Dendritic cell treated with granulocyte-macrophage colony-stimulating factor and Interleukin-4, amounts not matched to agents 40 ng/mL and 50 ng/mL, for 4 days (primary cell): Measurements from ENCODE around the gene MRTFA.
"Not testable (repeated sequence)": the region's sequence is repeated elsewhere in the genome, so short reads cannot be mapped to it uniquely, and the experiment has no call there.

Experiments used
- H3K27ac Mint-ChIP-seq: one replicate; pipeline ENCODE4 v1.8.0; 2022; ENCODE audit warnings: mild to moderate bottlenecking, mixed read lengths
- H3K27me3 Mint-ChIP-seq: one replicate; pipeline ENCODE4 v1.8.0; 2022; ENCODE audit warnings: mild to moderate bottlenecking, mixed read lengths
- H3K36me3 Mint-ChIP-seq: one replicate; pipeline ENCODE4 v1.8.0; 2022; ENCODE audit warnings: low read depth, mixed read lengths
- H3K4me1 Mint-ChIP-seq: one replicate; pipeline ENCODE4 v1.8.0; 2022; ENCODE audit warnings: low read depth, mixed read lengths
- H3K4me3 Mint-ChIP-seq: one replicate; pipeline ENCODE4 v1.8.0; 2022; ENCODE audit warnings: mild to moderate bottlenecking, moderate library complexity, mixed read lengths
- H3K9me3 Mint-ChIP-seq: one replicate; pipeline ENCODE4 v1.8.0; 2022; ENCODE audit warnings: mixed read lengths
- intact Hi-C: fragments of 100-400 bp; cut with micrococcal nuclease; formaldehyde crosslinking; loops from one replicate; pipeline ENCODE4 v1.15.0; 2022

MRTFA gene

DNA sequence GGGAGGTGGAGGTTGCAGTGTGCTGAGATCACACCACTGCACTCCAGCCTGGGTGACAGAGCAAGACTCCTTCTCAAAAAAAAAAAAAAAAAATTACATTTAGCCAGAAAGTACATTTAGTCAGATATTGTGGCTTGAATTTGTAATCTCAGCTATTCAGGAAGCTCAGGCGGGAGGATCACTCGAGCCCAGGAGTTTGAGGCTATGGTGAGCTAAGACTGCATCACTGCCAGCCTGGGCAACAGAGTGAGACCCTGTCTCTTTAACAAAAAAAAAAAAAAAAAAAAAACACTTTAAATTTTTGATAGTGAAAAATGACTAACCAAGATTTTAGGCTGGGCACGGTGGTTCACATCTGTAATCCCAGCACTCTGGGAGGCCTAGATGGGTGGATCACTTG, 27.3 kb downstream of the MRTFA start:
- intact Hi-C loops, result no loop called here
- Mint-ChIP-seq H3K4me1 (peaks cover 28% of the 10 kb centered on the region), H3K9me3 (no peaks in the 10 kb centered on the region), H3K27ac (no peak overlapping the region), H3K27me3 (no peaks in the 10 kb centered on the region), H3K36me3 (no peaks in the 10 kb centered on the region), H3K4me3 (no peak overlapping the region)

DNA sequence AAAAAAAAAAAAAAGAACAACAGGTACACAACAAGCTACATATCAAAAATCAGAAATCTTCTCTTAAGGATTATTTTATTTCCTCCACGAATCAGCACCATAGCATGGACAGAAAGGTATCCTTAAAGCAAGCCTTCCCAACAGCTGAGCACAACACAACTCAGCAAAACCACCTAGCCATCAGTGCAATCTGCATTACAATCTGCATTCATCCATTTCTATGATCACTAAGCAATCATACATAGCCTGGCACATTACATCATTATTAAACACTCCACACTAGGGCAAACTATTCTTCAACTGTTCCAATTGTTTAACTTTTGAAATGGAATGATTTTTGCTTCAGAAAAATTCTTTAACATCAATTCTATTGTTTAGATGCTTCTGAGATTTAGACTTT, 29.0 kb downstream of the MRTFA start:
- no peak overlapping the region for H3K27ac Mint-ChIP-seq
- H3K4me3 Mint-ChIP-seq, result no peak overlapping the region
- intact Hi-C loops, result no loop called here
- H3K36me3 Mint-ChIP-seq, result no peaks in the 10 kb centered on the region
- H3K27me3 Mint-ChIP-seq, result no peaks in the 10 kb centered on the region
- no peaks in the 10 kb centered on the region for H3K9me3 Mint-ChIP-seq
- peaks cover 29% of the 10 kb centered on the region for H3K4me1 Mint-ChIP-seq

DNA sequence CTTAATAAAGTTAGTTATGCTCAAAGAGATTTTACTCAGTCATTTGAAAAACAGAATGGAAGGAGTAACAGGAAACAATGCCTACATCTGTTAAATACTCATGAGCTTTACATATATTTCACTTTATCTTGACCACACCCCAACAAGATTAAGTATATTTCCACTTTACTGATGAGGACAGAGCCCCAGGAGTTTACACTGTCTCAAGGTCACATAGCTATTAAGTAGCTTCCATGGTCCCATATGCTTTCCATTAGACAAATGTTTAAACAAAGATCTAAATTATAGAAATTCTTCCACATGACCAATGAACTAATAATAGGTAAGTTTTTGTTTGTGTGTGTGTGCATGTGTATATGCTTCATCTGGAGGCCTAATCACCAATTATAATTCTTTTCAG, 30.2 kb downstream of the MRTFA start:
- no peak overlapping the region for H3K27ac Mint-ChIP-seq
- H3K36me3 Mint-ChIP-seq, result no peaks in the 10 kb centered on the region
- intact Hi-C loops, result no loop called here
- H3K27me3 Mint-ChIP-seq, result no peaks in the 10 kb centered on the region
- no peaks in the 10 kb centered on the region for H3K9me3 Mint-ChIP-seq
- no peak overlapping the region for H3K4me3 Mint-ChIP-seq
- peaks cover 25% of the 10 kb centered on the region for H3K4me1 Mint-ChIP-seq

DNA sequence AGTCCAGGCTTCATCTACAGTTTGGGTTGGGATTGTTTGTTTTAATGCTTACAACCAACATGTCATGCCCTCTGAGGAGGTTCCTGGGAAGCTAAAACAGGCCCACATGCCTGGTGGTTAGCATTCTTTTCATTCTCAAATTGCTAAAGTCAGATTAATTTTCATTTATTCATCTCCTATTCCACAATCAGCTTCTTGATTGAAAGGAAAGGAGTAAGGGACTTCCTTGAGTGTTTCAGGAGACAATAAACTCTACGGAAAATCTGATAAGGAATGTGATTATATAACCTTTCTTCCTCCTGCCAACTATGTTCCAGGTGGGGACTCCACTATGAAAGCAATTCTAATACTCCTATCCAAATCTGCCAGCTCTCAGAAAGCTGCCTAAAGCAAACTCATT, 30.8 kb downstream of the MRTFA start:
- no peaks in the 10 kb centered on the region for H3K36me3 Mint-ChIP-seq
- intact Hi-C loops, result no loop called here
- H3K4me3 Mint-ChIP-seq, result no peak overlapping the region
- H3K27ac Mint-ChIP-seq, result no peak overlapping the region
- H3K27me3 Mint-ChIP-seq, result no peaks in the 10 kb centered on the region
- H3K9me3 Mint-ChIP-seq, result no peaks in the 10 kb centered on the region
- H3K4me1 Mint-ChIP-seq, result peaks cover 19% of the 10 kb centered on the region

- Mint-ChIP-seq H3K9me3 (no peaks in the 10 kb centered on the region), H3K27ac (no peak overlapping the region), H3K4me3 (no peak overlapping the region), H3K36me3 (no peaks in the 10 kb centered on the region), H3K4me1 (peaks cover 18% of the 10 kb centered on the region), H3K27me3 (no peaks in the 10 kb centered on the region)
- intact Hi-C loops, result no loop called here
These were observed 33.4 kb downstream of the MRTFA start for GRCh38 chr22:40603088-40603605.

DNA sequence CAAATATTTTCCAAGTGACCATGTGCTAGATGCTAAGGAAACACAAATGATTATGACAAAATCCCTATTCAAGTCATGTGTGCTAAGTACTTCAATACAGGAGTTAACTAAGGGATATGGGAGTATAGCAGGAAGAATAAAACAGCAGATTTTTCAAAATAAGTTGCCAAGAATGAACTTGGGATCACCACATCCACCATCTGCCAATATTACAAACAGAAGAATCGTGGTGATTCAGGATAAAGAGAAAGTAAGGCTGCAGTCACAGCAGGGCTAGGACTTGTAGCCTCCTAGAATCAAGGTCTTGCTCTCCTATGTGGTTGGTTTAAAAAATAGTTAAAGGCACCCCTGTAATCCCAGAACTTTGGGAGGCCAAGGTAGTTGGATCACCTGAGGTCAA, 34.3 kb downstream of the MRTFA start:
- Mint-ChIP-seq H3K27me3 (no peaks in the 10 kb centered on the region), H3K9me3 (no peaks in the 10 kb centered on the region), H3K27ac (no peak overlapping the region), H3K4me3 (no peak overlapping the region), H3K36me3 (no peaks in the 10 kb centered on the region), H3K4me1 (peaks cover 18% of the 10 kb centered on the region)
- intact Hi-C loops, result no loop called here

DNA sequence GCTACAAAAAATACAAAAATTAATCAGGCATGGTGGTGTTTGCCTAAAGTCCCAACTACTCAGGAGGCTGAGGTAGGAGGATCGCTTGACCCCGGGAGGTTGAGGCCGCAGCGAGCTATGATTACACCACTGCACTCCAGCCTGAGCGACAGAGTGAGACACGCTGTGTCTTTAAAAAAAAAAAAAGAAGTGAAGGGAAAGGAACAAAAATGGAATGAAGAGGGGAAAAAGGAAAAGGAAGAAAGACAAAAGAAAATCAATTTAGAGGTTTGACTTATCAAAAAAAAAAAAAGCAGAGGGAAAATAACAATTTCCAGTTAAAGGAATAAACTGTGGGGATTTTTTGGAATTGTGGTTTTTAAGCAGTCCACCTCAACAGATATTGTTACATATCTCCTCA, 36.8 kb downstream of the MRTFA start:
- H3K36me3 Mint-ChIP-seq, result no peaks in the 10 kb centered on the region
- H3K9me3 Mint-ChIP-seq, result no peaks in the 10 kb centered on the region
- H3K27ac Mint-ChIP-seq, result no peak overlapping the region
- no peaks in the 10 kb centered on the region for H3K27me3 Mint-ChIP-seq
- H3K4me1 Mint-ChIP-seq, result peaks cover 32% of the 10 kb centered on the region
- H3K4me3 Mint-ChIP-seq, result no peak overlapping the region
- intact Hi-C loops, result no loop called here

GRCh38 chr22:40598712-40599111, 37.8 kb downstream of the MRTFA start:
- H3K9me3 Mint-ChIP-seq, result not testable (repeated sequence)
- peaks cover 32% of the 10 kb centered on the region for H3K4me1 Mint-ChIP-seq

GRCh38 chr22:40597526-40598430, 38.7 kb downstream of the MRTFA start:
- intact Hi-C loops, result no loop called here
- Mint-ChIP-seq H3K27ac (no peak overlapping the region), H3K4me3 (no peak overlapping the region)

More at GRCh38 chr22:40598712-40599111, 37.8 kb downstream of the MRTFA start:
- H3K36me3 Mint-ChIP-seq, H3K4me3 Mint-ChIP-seq, H3K27me3 Mint-ChIP-seq, intact Hi-C loops, H3K27ac Mint-ChIP-seq: not testable (repeated sequence)

DNA sequence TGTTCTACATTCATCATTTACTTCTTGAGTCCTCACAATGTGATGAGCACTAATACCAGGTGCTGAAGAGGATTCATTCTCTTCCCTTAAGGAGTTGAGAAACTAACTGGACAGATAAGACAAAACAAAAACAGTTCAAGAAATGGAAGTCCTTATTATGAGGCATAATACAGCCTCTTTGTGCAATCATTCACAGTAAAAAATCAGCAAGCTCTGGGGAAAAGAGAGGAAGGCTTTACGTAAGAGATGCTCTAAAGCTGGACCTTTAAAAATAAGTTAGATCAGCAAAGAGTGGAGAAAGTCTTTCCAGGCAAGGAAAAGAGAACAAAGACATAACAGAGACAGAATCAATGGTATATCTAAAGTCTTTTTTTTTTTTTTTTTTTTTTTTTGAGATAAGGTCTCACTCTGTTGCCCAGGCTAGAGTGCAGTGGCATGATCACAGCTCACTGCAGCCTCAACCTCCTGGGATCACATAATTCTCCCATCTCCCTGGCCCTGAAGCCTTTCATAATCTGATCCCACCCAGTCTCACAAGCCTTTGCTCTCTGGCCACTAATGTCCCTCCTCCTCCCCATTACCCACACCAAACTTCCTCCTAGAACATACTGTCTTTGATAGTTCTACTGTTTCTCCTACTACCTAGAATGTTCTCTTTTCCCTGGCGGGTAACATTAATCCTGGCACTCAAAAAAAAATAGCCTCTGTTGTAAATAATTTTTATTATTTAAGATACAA, 40.9 kb downstream of the MRTFA start:
- Mint-ChIP-seq H3K9me3 (no peaks in the 10 kb centered on the region), H3K27ac (peak overlapping the region; percentile 48), H3K27me3 (no peaks in the 10 kb centered on the region), H3K36me3 (no peaks in the 10 kb centered on the region), H3K4me1 (peaks cover 38% of the 10 kb centered on the region), H3K4me3 (no peak overlapping the region)
- intact Hi-C loops, result no loop called here

More at GRCh38 chr22:40597526-40598430, 38.7 kb downstream of the MRTFA start:
- Mint-ChIP-seq H3K4me1 (peaks cover 36% of the 10 kb centered on the region), H3K36me3 (no peaks in the 10 kb centered on the region), H3K9me3 (no peaks in the 10 kb centered on the region), H3K27me3 (no peaks in the 10 kb centered on the region)

GRCh38 chr22:40594924-40595323, 41.6 kb downstream of the MRTFA start:
- Mint-ChIP-seq H3K36me3 (no peaks in the 10 kb centered on the region), H3K4me1 (peaks cover 37% of the 10 kb centered on the region), H3K27ac (no peak overlapping the region), H3K4me3 (no peak overlapping the region), H3K9me3 (no peaks in the 10 kb centered on the region), H3K27me3 (no peaks in the 10 kb centered on the region)
- intact Hi-C loops, result no loop called here

DNA sequence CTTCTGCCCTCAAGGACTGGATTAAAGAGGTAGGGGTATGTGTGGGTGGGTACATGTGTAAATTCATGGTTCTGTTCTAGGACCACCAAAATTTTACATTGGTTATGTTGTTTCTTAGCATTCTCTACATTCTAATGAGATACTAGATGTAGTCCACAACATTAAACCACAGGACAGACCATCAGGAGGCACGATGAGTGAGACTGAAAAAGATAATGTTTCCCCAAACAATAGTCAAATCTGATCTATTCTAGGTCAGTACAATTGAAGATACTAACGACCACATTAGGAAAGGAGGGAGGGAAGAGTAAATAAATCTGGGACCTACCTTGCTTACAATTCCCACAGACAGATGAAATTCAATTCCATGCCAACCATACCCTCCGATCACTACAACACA, 42.2 kb downstream of the MRTFA start:
- no peaks in the 10 kb centered on the region for H3K36me3 Mint-ChIP-seq
- peaks cover 32% of the 10 kb centered on the region for H3K4me1 Mint-ChIP-seq
- no peak overlapping the region for H3K4me3 Mint-ChIP-seq
- intact Hi-C loops, result no loop called here
- no peak overlapping the region for H3K27ac Mint-ChIP-seq
- H3K27me3 Mint-ChIP-seq, result no peaks in the 10 kb centered on the region
- H3K9me3 Mint-ChIP-seq, result no peaks in the 10 kb centered on the region

DNA sequence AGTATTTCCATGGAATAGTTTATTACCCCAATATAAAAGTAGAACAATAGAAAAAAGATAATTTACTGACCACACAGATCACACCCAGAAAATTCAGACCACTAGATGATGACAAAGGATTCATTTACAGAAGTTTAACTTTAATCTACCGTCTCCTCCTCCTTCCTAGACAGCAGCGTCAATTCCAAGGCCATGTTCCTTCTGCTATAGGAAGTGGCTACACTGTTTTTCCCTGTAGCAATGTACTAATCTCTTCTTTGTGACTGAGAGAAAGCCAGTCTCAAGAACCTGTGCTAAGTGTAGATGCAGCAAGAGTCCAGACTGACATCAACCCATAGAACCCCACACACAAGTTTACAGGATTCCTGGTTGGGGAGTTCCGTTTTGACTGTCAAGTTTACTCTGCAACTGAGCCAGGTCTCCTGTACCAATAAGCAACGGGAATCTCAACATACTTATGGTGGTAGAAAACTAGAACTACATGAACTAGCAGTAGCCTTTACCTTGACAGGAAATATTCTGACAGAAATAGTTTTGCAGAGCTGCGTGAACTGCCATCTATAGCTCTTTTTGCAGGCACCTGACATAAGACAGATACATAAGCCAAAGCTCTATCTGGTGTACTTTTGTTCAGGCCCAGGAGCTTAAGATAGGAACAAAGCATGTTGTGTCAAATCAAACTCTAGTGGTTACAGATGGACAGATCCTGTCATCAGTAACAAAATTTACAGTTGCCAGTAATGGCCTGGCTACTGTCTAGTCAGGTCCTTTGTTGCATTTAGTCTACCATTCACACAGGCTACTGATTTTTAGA, 42.9 kb downstream of the MRTFA start:
- H3K9me3 Mint-ChIP-seq, result no peaks in the 10 kb centered on the region
- no peak overlapping the region for H3K27ac Mint-ChIP-seq
- H3K4me1 Mint-ChIP-seq, result peaks cover 32% of the 10 kb centered on the region
- no peak overlapping the region for H3K4me3 Mint-ChIP-seq
- no peaks in the 10 kb centered on the region for H3K27me3 Mint-ChIP-seq
- intact Hi-C loops, result no loop called here
- H3K36me3 Mint-ChIP-seq, result no peaks in the 10 kb centered on the region
